KMS-11 (cell line): Measurements from ENCODE around the gene XKR7.

Source experiments
- H2AFZ ChIP-seq: fragments of 200-600 bp; sonication (generic); 2 replicates; pipeline ENCODE4 v1.6.1; 2016; ENCODE audit warnings: antibody characterized with exemption, mixed run types, low read depth
- H3K27ac ChIP-seq: fragments of 200-600 bp; sonication (generic); 2 replicates; pipeline ENCODE4 v1.6.1; 2016; ENCODE audit warnings: mild to moderate bottlenecking, mixed run types
- H3K27me3 ChIP-seq: fragments of 200-600 bp; sonication (generic); 2 replicates; pipeline ENCODE4 v1.6.1; 2017; ENCODE audit warnings: mild to moderate bottlenecking, low read depth, mixed run types, moderate library complexity; ENCODE audit not compliant: insufficient read depth
- H3K36me3 ChIP-seq: fragments of 200-600 bp; sonication (generic); 2 replicates; pipeline ENCODE4 v1.6.1; 2017; ENCODE audit warnings: mild to moderate bottlenecking, mixed run types; ENCODE audit not compliant: insufficient read depth
- H3K4me1 ChIP-seq: fragments of 200-600 bp; sonication (generic); 2 replicates; pipeline ENCODE4 v1.6.1; 2016; ENCODE audit warnings: mild to moderate bottlenecking, low read depth, mixed run types; ENCODE audit not compliant: poor library complexity, severe bottlenecking
- H3K4me2 ChIP-seq: fragments of 200-600 bp; sonication (generic); 2 replicates; pipeline ENCODE4 v1.7.0; 2016; ENCODE audit warnings: mild to moderate bottlenecking, mixed run types
- H3K4me3 ChIP-seq: fragments of 200-600 bp; sonication (generic); IDR thresholded peaks from 2 replicates; pipeline ENCODE4 v1.6.1; 2017; ENCODE audit warnings: low read depth, low read length, mixed read lengths; ENCODE audit not compliant: insufficient read depth
- H3K79me2 ChIP-seq: fragments of 200-600 bp; sonication (generic); 2 replicates; pipeline ENCODE4 v1.6.1; 2016; ENCODE audit warnings: low read depth, mixed run types; ENCODE audit not compliant: insufficient read depth
- H3K9ac ChIP-seq: fragments of 200-600 bp; sonication (generic); 2 replicates; pipeline ENCODE4 v1.6.1; 2016; ENCODE audit warnings: mild to moderate bottlenecking, mixed run types
- H4K20me1 ChIP-seq: fragments of 200-600 bp; sonication (generic); 2 replicates; pipeline ENCODE4 v1.6.1; 2016; ENCODE audit warnings: mild to moderate bottlenecking, mixed run types; ENCODE audit not compliant: insufficient read depth
- CTCF ChIP-seq: fragments of 200-600 bp; sonication (generic); conservative IDR thresholded peaks from 2 replicates; pipeline ENCODE4 v1.6.1; 2017; ENCODE audit warnings: low read depth, mild to moderate bottlenecking, antibody characterized with exemption, low read length, moderate library complexity, mixed read lengths

Gene XKR7

GRCh38 chr20:31953556-31954148 lies 14.3 kb upstream of the XKR7 start:
- Histone ChIP-seq H4K20me1 (no peaks in the 10 kb centered on the region), H2AFZ (no peak overlapping the region), H3K36me3 (peaks cover 8% of the 10 kb centered on the region; the same call in 1 of the 2 replicates), H3K4me3 (no peak overlapping the region), H3K79me2 (peaks cover 21% of the 10 kb centered on the region), H3K4me2 (no peak overlapping the region), H3K9ac (no peak overlapping the region), H3K27me3 (peaks cover 41% of the 10 kb centered on the region), H3K4me1 (peaks cover 6% of the 10 kb centered on the region), H3K27ac (no peak overlapping the region)
- TF ChIP-seq CTCF, result no peak

DNA sequence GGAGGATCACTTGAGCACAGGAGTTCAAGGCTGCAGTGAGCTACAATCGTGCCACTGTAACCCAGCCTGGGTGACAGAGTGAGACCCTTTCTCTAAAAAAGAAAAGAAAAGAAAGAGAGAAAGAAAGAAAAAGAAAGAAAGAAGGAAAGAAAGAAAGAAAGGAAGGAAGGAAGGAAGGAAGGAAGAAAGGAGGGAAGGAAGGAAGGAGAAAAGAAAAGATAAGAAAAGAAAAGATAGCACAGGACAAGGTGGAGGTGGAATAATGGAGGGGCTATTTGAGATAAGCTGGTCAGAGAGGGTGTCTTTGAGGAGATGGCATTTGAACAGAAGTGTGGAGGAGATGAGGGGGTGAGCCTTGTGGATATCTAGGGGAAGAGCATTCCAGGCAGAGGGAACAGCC lies 13.5 kb upstream of the XKR7 start:
- Histone ChIP-seq H3K4me3 (no peak overlapping the region), H3K27ac (no peak overlapping the region), H3K4me1 (peaks cover 6% of the 10 kb centered on the region), H2AFZ (no peak overlapping the region), H3K79me2 (peaks cover 21% of the 10 kb centered on the region), H3K36me3 (no peaks in the 10 kb centered on the region), H3K4me2 (no peak overlapping the region), H4K20me1 (no peaks in the 10 kb centered on the region), H3K27me3 (peaks cover 50% of the 10 kb centered on the region), H3K9ac (no peak overlapping the region)
- TF ChIP-seq CTCF, result no peak

DNA sequence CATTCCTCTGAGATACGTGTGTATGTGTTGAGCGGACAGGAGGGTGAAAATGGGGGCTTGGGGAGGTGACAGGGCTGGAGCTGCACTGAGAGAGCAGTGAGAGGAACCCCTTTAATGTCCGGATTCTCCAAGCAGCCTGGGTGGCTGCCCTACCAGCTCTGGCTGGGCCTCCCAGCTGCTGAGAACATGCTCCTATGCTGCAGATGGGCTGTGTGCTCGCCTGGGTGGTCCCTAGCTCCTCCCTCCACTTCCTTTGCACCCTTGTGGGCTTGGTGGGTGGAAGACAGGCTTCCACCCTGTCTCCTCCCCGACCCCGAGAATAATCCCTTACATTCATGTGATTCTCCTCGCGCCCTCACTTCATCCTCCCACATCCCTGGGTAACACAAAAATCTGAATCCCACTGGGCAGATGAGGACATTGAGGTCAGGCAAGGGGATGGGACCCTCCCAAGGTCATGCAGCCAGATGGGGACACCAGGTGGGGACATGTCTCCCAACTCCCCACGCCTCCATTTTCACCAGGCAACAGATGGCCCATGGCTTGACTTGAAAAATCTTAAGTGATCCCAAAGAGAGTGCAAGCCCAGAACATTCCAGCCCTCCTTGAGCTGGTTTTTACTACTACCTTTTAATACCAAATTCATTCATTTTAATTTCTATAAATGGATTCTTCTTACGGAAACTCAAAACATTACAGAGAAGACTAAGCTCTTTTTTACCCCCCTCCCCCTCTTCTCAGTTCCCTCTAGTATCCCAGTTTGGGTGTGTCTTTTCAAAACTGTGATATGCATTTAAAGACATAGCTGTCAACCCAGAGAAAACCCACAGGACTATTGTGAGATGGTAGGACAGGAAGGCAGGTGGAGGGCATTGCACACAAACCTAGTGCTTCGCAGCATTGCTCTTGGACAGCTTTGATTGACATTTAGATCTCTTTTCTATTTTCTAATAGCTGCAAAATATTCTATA lies 11.1 kb upstream of the XKR7 start:
- Histone ChIP-seq H3K27me3 (peaks cover 73% of the 10 kb centered on the region), H2AFZ (no peak overlapping the region), H3K27ac (no peak overlapping the region), H3K36me3 (no peaks in the 10 kb centered on the region), H4K20me1 (no peaks in the 10 kb centered on the region), H3K4me3 (no peak overlapping the region), H3K9ac (no peak overlapping the region), H3K4me1 (no peaks in the 10 kb centered on the region), H3K4me2 (no peak overlapping the region), H3K79me2 (no peaks in the 10 kb centered on the region)
- no peak for TF ChIP-seq CTCF

DNA sequence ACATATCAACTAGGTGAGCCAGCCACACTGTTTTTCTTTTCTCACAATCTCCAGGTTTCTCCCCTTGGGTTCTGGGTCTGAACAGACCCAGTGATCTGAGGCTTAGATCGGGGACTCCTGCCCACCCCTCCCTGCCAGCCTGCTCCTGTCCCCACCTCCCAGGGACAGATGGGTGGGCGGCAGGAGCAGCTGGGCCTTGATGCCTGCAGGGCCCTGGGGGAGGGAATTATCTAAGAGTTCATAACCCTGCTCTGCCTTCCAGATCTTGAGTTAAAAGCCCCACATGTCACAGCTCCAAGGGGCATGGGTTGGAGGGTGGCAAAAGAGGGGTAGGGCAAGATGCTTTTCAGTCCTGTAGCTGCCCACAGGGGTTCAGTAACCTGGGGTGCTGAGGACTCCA lies 5.2 kb upstream of the XKR7 start:
- H2AFZ ChIP-seq, result no peak overlapping the region

More for the DNA sequence above, 5.2 kb upstream of the XKR7 start:
- Histone ChIP-seq H3K4me1 (no peaks in the 10 kb centered on the region), H3K27me3 (peaks cover 96% of the 10 kb centered on the region), H3K36me3 (no peaks in the 10 kb centered on the region), H4K20me1 (no peaks in the 10 kb centered on the region), H3K79me2 (no peaks in the 10 kb centered on the region), H3K4me2 (no peak overlapping the region), H3K9ac (no peak overlapping the region), H3K4me3 (no peak overlapping the region), H3K27ac (no peak overlapping the region)
- TF ChIP-seq CTCF, result no peak
